Type B pancreatic cell (in vitro differentiated cells): Measurements from ENCODE around the gene GPR171. TPM values are rescaled to one million over a fixed set of nuclear protein-coding genes. Genes with fewer than 3 reads are reported as not detected.

ENCODE experiments used
- DNase-seq: peaks from one replicate; pipeline ENCODE4 v3.0.0; 2021; ENCODE audit warnings: mixed read lengths; ENCODE audit not compliant: unreplicated experiment; ENCODE audit errors: extremely low spot score
- H3K27ac Mint-ChIP-seq: 2 replicates; pipeline ENCODE4 v1.8.0; 2021; ENCODE audit warnings: mild to moderate bottlenecking, mixed read lengths
- H3K27me3 Mint-ChIP-seq: 2 replicates; pipeline ENCODE4 v1.8.0; 2021; ENCODE audit warnings: mixed read lengths
- H3K36me3 Mint-ChIP-seq: 2 replicates; pipeline ENCODE4 v1.8.0; 2021; ENCODE audit warnings: mixed read lengths
- H3K4me1 Mint-ChIP-seq: one replicate; pipeline ENCODE4 v1.8.0; 2021; ENCODE audit warnings: mixed read lengths; ENCODE audit not compliant: unreplicated experiment
- H3K4me3 Mint-ChIP-seq: 2 replicates; pipeline ENCODE4 v1.8.0; 2021; ENCODE audit warnings: mild to moderate bottlenecking, mixed read lengths
- H3K9me3 Mint-ChIP-seq: 2 replicates; pipeline ENCODE4 v1.8.0; 2021; ENCODE audit warnings: mixed read lengths
- CTCF ChIP-seq: fragments of 200-600 bp; sonication (generic); conservative IDR thresholded peaks from 2 replicates; pipeline ENCODE4 v1.5.0; 2021; ENCODE audit warnings: antibody characterized with exemption, mild to moderate bottlenecking
- total RNA-seq: library from RNA; stranded (reverse); gene quantifications from 2 replicates; pipeline ENCODE4 v1.2.1, GENCODE V29; 2021; ENCODE audit warnings: low replicate concordance

GPR171 gene
- total RNA-seq, 1 donor from 2014 or later: not detected

- H3K4me1 Mint-ChIP-seq: peaks cover 12% of the 10 kb centered on the region
- H3K9me3 Mint-ChIP-seq: peaks cover 7% of the 10 kb centered on the region
- no peak for DNase-seq
- peaks cover 8% of the 10 kb centered on the region for H3K36me3 Mint-ChIP-seq
- H3K4me3 Mint-ChIP-seq: no peak overlapping the region
- TF ChIP-seq CTCF: no peak
- H3K27ac Mint-ChIP-seq: no peak overlapping the region
- H3K27me3 Mint-ChIP-seq: peaks cover 4% of the 10 kb centered on the region
Observed at GRCh38 chr3:151226825-151227224, 23.8 kb upstream of the GPR171 start.

- DNase-seq: no peak
- Mint-ChIP-seq H3K27ac (no peak overlapping the region), H3K36me3 (peaks cover 8% of the 10 kb centered on the region), H3K27me3 (peaks cover 4% of the 10 kb centered on the region), H3K9me3 (peaks cover 7% of the 10 kb centered on the region), H3K4me3 (no peak overlapping the region), H3K4me1 (peaks cover 12% of the 10 kb centered on the region)
- no peak for TF ChIP-seq CTCF
Observed at GRCh38 chr3:151226088-151226563, 23.1 kb upstream of the GPR171 start.

- Mint-ChIP-seq H3K9me3 (peaks cover 7% of the 10 kb centered on the region), H3K27ac (no peak overlapping the region), H3K27me3 (peaks cover 4% of the 10 kb centered on the region), H3K4me3 (no peak overlapping the region), H3K36me3 (peaks cover 14% of the 10 kb centered on the region), H3K4me1 (peaks cover 12% of the 10 kb centered on the region)
- TF ChIP-seq CTCF: no peak
- DNase-seq: no peak
Observed at GRCh38 chr3:151225040-151225975, 22.3 kb upstream of the GPR171 start.

GRCh38 chr3:151224268-151224866 is 21.4 kb upstream of the GPR171 start:
- Mint-ChIP-seq H3K36me3 (peaks cover 14% of the 10 kb centered on the region), H3K4me3 (no peak overlapping the region), H3K4me1 (peaks cover 12% of the 10 kb centered on the region), H3K27me3 (peaks cover 4% of the 10 kb centered on the region), H3K27ac (no peak overlapping the region), H3K9me3 (peaks cover 7% of the 10 kb centered on the region)
- DNase-seq: no peak
- no peak for TF ChIP-seq CTCF

GRCh38 chr3:151219056-151219455 is 16.0 kb upstream of the GPR171 start:
- peaks cover 7% of the 10 kb centered on the region for H3K9me3 Mint-ChIP-seq
- peaks cover 4% of the 10 kb centered on the region for H3K27me3 Mint-ChIP-seq
- H3K4me1 Mint-ChIP-seq: no peaks in the 10 kb centered on the region
- no peak for DNase-seq
- no peak overlapping the region for H3K4me3 Mint-ChIP-seq
- no peak overlapping the region for H3K27ac Mint-ChIP-seq
- H3K36me3 Mint-ChIP-seq: peaks cover 14% of the 10 kb centered on the region
- no peak for TF ChIP-seq CTCF
